CD4-positive, CD25-positive, alpha-beta regulatory T cell (primary cell): Measurements from ENCODE around the gene MINK1. TPM values are rescaled to one million over a fixed set of nuclear protein-coding genes. Genes with fewer than 3 reads are reported as not detected.

Experiments used
- ATAC-seq, 2 donors: fragments of 150-1000 bp; cut with Tn5 transposase; one replicate each; pipeline ENCODE4 v1.10.0; 2021; ENCODE audit warnings: low read depth in 2 of 2, moderate number of reproducible peaks in 2 of 2, moderate library complexity in 1 of 2
- DNase-seq, 3 donors: peaks; one replicate each; pipeline versions ENCODE4 v3.0.0 to v3.0.0-alpha.2; 2012 to 2022; ENCODE audit warnings: mixed read lengths in 1 of 3
- H3K27ac ChIP-seq: one replicate; pipeline ENCODE4 v1.7.0; 2013; ENCODE audit warnings: mild to moderate bottlenecking, low read length; ENCODE audit not compliant: insufficient read depth, poor library complexity, severe bottlenecking
- H3K27me3 ChIP-seq: one replicate; pipeline ENCODE4 v1.7.0; 2013; ENCODE audit warnings: low read length; ENCODE audit not compliant: control insufficient read depth, insufficient read depth
- H3K36me3 ChIP-seq: one replicate; pipeline ENCODE4 v1.7.0; 2013; ENCODE audit warnings: mild to moderate bottlenecking, low read length, moderate library complexity; ENCODE audit not compliant: control insufficient read depth, insufficient read depth
- H3K4me1 ChIP-seq: 2 replicates; pipeline ENCODE4 v1.7.0; 2013; ENCODE audit warnings: mild to moderate bottlenecking, low read length; ENCODE audit not compliant: insufficient read depth, control insufficient read depth, poor library complexity, severe bottlenecking
- H3K4me3 ChIP-seq: one replicate; pipeline ENCODE4 v1.7.0; 2013; ENCODE audit warnings: low read depth, mild to moderate bottlenecking, low read length, moderate library complexity
- H3K9me3 ChIP-seq, 2 experiments: 1 replicate in 1 of 2; 2 replicates in 1 of 2; pipeline ENCODE4 v1.7.0; 2013; ENCODE audit warnings: low read length in 2 of 2, mild to moderate bottlenecking in 1 of 2, moderate library complexity in 1 of 2; ENCODE audit not compliant: control insufficient read depth in 2 of 2
- H3K27ac Mint-ChIP-seq, 3 donors: one replicate each; pipeline ENCODE4 v1.8.0; 2020 to 2022; ENCODE audit warnings: mild to moderate bottlenecking in 3 of 3, mixed read lengths in 3 of 3, moderate library complexity in 2 of 3
- H3K27me3 Mint-ChIP-seq: one replicate; pipeline ENCODE4 v1.8.0; 2022; ENCODE audit warnings: mild to moderate bottlenecking, mixed read lengths
- H3K36me3 Mint-ChIP-seq: one replicate; pipeline ENCODE4 v1.8.0; 2020; ENCODE audit warnings: mixed read lengths
- H3K4me1 Mint-ChIP-seq, 4 donors: one replicate each; pipeline ENCODE4 v1.8.0; 2020 to 2022; ENCODE audit warnings: mixed read lengths in 4 of 4, mild to moderate bottlenecking in 1 of 4
- H3K4me3 Mint-ChIP-seq, 4 donors: one replicate each; pipeline ENCODE4 v1.8.0; 2020 to 2022; ENCODE audit warnings: mild to moderate bottlenecking in 4 of 4, mixed read lengths in 4 of 4, moderate library complexity in 3 of 4
- H3K9me3 Mint-ChIP-seq, 7 donors: one replicate each; pipeline ENCODE4 v1.8.0; 2020 to 2022; ENCODE audit warnings: mixed read lengths in 7 of 7, mild to moderate bottlenecking in 3 of 7, moderate library complexity in 2 of 7
- polyA plus RNA-seq, 4 donors: library from polyadenylated mRNA; unstranded; fragments of 300-500 nt; fragmentation: Illumina TruSeq; gene quantifications; one replicate each; pipeline ENCODE4 v1.2.3, GENCODE V29; 2021
- total RNA-seq: library from RNA; stranded (reverse); gene quantifications from one replicate; pipeline ENCODE4 v1.2.3, GENCODE V29; 2022

The MINK1 gene
- total and polyA plus RNA-seq, 5 donors from 2014 or later: 9.4 to 235 (median 13.2) TPM

- Mint-ChIP-seq H3K36me3 (peaks cover 16% of the 10 kb centered on the region), H3K4me1 (peaks cover 23 to 50% (median 39%) of the 10 kb centered on the region in 4 donors)
Measured at GRCh38 chr17:4833941-4834680, 971 bp downstream of the MINK1 start.

DNA sequence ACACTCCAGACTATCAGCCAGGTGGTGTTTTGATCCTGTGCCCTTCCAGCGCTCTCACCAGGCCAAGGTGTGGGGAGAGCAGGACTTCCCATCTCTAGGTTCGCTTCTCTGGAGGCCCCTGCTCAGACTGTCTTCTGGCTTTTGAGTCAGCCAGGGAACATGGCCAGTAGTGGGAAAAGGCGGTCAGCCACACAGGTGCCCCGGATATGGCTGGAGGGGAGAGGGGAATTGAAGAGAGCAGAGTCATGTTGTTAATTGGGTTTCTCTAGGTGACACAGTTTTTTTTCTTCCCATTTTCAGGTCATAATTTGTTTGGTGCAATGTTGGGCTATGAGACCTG, 1.5 kb downstream of the MINK1 start:
- Mint-ChIP-seq H3K4me3 (peak overlapping the region; percentile 89 to 98 (median 96)), H3K36me3 (peaks cover 16% of the 10 kb centered on the region), H3K27me3 (peaks cover 11% of the 10 kb centered on the region), H3K27ac (peak overlapping the region; percentile 78 to 98 (median 93)), H3K4me1 (peaks cover 28 to 55% (median 44%) of the 10 kb centered on the region in 4 donors), H3K9me3 (no peaks in the 10 kb centered on the region)
- Histone ChIP-seq H3K27me3 (no peaks in the 10 kb centered on the region), H3K9me3 (no peaks in the 10 kb centered on the region), H3K4me1 (peaks cover 38% of the 10 kb centered on the region), H3K27ac (peak overlapping the region; percentile 88), H3K4me3 (peak overlapping the region; percentile 89), H3K36me3 (peaks cover 9% of the 10 kb centered on the region)
- DNase-seq: no peak
- no peak for ATAC-seq

More at GRCh38 chr17:4833941-4834680, 971 bp downstream of the MINK1 start:
- H3K36me3 ChIP-seq: peaks cover 9% of the 10 kb centered on the region
- H3K27ac ChIP-seq: peak overlapping the region; percentile 88
- Mint-ChIP-seq H3K27ac (peak overlapping the region; percentile 78 to 98 (median 93)), H3K4me3 (peak overlapping the region; percentile 89 to 98 (median 96)), H3K27me3 (peaks cover 11% of the 10 kb centered on the region), H3K9me3 (no peaks in the 10 kb centered on the region)
- no peaks in the 10 kb centered on the region for H3K9me3 ChIP-seq
- H3K4me3 ChIP-seq: peak overlapping the region; percentile 89
- H3K27me3 ChIP-seq: no peaks in the 10 kb centered on the region
- DNase-seq: peak in 2 of 3 donors; percentile 5 to 26
- no peak for ATAC-seq
- peaks cover 38% of the 10 kb centered on the region for H3K4me1 ChIP-seq

DNA sequence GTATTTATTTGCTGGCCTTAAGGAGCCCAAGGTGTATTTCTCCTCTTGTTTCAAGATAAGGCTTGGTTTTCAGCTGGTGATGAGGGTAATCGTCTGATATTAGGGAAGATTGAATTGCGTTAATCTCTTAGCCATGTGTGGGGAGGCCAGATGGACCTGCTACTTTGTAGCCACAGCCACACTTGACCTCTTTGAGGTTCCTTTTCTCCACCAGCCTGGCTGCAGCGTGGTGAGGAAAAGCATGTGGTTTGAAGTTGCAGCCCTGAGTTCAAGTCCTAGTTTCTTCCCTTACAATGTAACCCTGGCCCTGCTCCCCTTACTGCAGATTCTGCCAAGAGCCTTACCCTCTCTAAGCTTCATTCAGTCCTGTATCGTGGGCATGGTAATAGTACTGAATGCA, 3.1 kb downstream of the MINK1 start:
- Histone ChIP-seq H3K36me3 (peaks cover 9% of the 10 kb centered on the region), H3K27ac (peak overlapping the region; percentile 88), H3K9me3 (no peaks in the 10 kb centered on the region), H3K4me3 (peak overlapping the region; percentile 58), H3K4me1 (peaks cover 52% of the 10 kb centered on the region), H3K27me3 (no peaks in the 10 kb centered on the region)
- DNase-seq (no peak), ATAC-seq (no peak)
- Mint-ChIP-seq H3K27me3 (peaks cover 11% of the 10 kb centered on the region), H3K4me1 (peaks cover 44 to 71% (median 60%) of the 10 kb centered on the region in 4 donors), H3K27ac (peak overlapping the region in 2 of 3 donors; percentile 66 to 93), H3K9me3 (no peaks in the 10 kb centered on the region), H3K4me3 (peak overlapping the region; percentile 89 to 98 (median 96)), H3K36me3 (peaks cover 16% of the 10 kb centered on the region)

DNA sequence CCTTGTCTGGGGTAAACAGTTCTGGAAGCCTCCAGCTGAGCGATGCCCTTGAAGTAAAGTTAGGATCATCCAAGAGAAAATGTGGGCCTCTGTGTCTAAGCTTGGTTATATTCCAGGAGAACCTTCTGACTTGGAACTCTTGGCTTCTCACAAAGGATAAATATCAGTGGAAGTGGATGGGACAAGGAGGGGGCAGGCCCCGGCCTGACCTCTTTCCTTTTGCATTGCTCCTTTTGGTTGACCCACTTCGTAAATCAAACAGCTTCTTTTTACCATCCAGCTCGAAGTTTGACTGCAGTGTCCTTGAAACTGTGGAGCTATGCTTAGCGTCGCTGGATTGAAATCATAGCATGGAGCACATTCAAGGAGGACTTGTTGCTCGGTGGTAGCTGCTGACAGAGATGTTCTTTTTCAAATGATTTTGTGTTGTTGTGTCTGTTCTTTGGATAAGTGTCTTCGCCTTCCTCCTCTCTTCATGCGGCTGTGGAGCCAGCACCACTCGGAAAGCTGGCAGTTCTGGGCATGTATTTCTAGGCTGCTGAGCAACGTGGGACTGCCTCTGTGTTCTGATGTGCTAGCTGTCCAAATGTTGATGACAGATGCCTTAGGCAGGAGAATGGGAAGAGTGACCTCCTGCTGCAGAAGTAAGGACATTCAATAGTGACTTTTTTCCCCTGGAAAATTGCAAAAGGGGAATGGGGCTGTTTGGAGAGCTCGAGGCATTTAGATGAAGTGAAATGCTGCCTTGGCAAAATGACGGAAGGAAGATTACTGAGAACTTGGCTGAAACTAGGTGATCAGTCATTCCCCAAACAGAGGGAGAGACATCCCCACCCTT, 4.5 kb downstream of the MINK1 start:
- peaks cover 57% of the 10 kb centered on the region for H3K4me1 ChIP-seq
- peak overlapping the region in 3 of 4 donors; percentile 17 to 70 (median 22) for H3K4me3 Mint-ChIP-seq
- H3K27ac Mint-ChIP-seq: peak overlapping the region in 1 of 3 donors; percentile 54
- DNase-seq: no peak
- peaks cover 11% of the 10 kb centered on the region for H3K27me3 Mint-ChIP-seq
- no peak for ATAC-seq
- no peaks in the 10 kb centered on the region for H3K9me3 Mint-ChIP-seq
- no peak overlapping the region for H3K4me3 ChIP-seq
- no peaks in the 10 kb centered on the region for H3K27me3 ChIP-seq
- peaks cover 9% of the 10 kb centered on the region for H3K36me3 ChIP-seq
- no peaks in the 10 kb centered on the region for H3K9me3 ChIP-seq
- H3K27ac ChIP-seq: no peak overlapping the region
- peaks cover 44 to 83% (median 68%) of the 10 kb centered on the region in 4 donors for H3K4me1 Mint-ChIP-seq
- H3K36me3 Mint-ChIP-seq: peaks cover 16% of the 10 kb centered on the region

- peaks cover 58% of the 10 kb centered on the region for H3K4me1 ChIP-seq
- no peak overlapping the region for H3K4me3 ChIP-seq
- peaks cover 9% of the 10 kb centered on the region for H3K36me3 ChIP-seq
- no peaks in the 10 kb centered on the region for H3K27me3 ChIP-seq
- DNase-seq: no peak
- no peak for ATAC-seq
- Mint-ChIP-seq H3K36me3 (peaks cover 16% of the 10 kb centered on the region), H3K27ac (no peak overlapping the region), H3K9me3 (no peaks in the 10 kb centered on the region), H3K4me1 (peaks cover 44 to 89% (median 72%) of the 10 kb centered on the region in 4 donors), H3K4me3 (peak overlapping the region in 2 of 4 donors; percentile 22 to 70), H3K27me3 (peaks cover 11% of the 10 kb centered on the region)
- H3K27ac ChIP-seq: no peak overlapping the region
- H3K9me3 ChIP-seq: no peaks in the 10 kb centered on the region
Measured at GRCh38 chr17:4838309-4838785, 5.2 kb downstream of the MINK1 start.

- Histone ChIP-seq H3K9me3 (no peaks in the 10 kb centered on the region), H3K27me3 (no peaks in the 10 kb centered on the region), H3K36me3 (peaks cover 9% of the 10 kb centered on the region), H3K27ac (no peak overlapping the region), H3K4me3 (no peak overlapping the region), H3K4me1 (peaks cover 54% of the 10 kb centered on the region)
- Mint-ChIP-seq H3K4me3 (peak overlapping the region in 2 of 4 donors; percentile 36 to 76), H3K4me1 (peaks cover 42 to 92% (median 71%) of the 10 kb centered on the region in 4 donors), H3K9me3 (no peaks in the 10 kb centered on the region), H3K36me3 (peaks cover 17% of the 10 kb centered on the region), H3K27ac (peak overlapping the region in 1 of 3 donors; percentile 78), H3K27me3 (peaks cover 6% of the 10 kb centered on the region)
- ATAC-seq (no peak), DNase-seq (no peak)
Measured at GRCh38 chr17:4839221-4839620, 6.1 kb downstream of the MINK1 start.

GRCh38 chr17:4839965-4840892, 7.1 kb downstream of the MINK1 start:
- Histone ChIP-seq H3K4me3 (peak overlapping the region; percentile 23), H3K36me3 (peaks cover 12% of the 10 kb centered on the region), H3K27me3 (no peaks in the 10 kb centered on the region), H3K4me1 (peaks cover 44% of the 10 kb centered on the region), H3K27ac (peak overlapping the region; percentile 9), H3K9me3 (no peaks in the 10 kb centered on the region)
- Mint-ChIP-seq H3K36me3 (peaks cover 27% of the 10 kb centered on the region), H3K4me3 (peak overlapping the region; percentile 36 to 56 (median 46)), H3K27me3 (peaks cover 2% of the 10 kb centered on the region), H3K27ac (peak overlapping the region; percentile 48 to 66 (median 55)), H3K4me1 (peaks cover 34 to 92% (median 70%) of the 10 kb centered on the region in 4 donors), H3K9me3 (no peaks in the 10 kb centered on the region)
- ATAC-seq: no peak
- DNase-seq: no peak
